Calu3 (cell line): ENCODE results near the gene SORCS1. TPM values are rescaled to one million over a fixed set of nuclear protein-coding genes. Genes with fewer than 3 reads are reported as not detected.

Source experiments
- BruUV-seq: library from RNA; stranded (reverse); fragments of 400-500 nt; replicated peaks from 2 replicates; lab custom pipeline; 2021; lab: Mats Ljungman, UMichigan
- CTCF ChIA-PET: fragments of 300-600 bp; sonication (Branson Sonifier 250); formaldehyde crosslinking; loops from one replicate; lab custom pipeline; 2022; ENCODE audit warnings: antibody characterized with exemption; lab: Charles Lee
- DNase-seq: peaks from one replicate; pipeline ENCODE4 v3.0.0; 2022
- H3K27ac Mint-ChIP-seq: one replicate; pipeline ENCODE4 v1.8.0; 2022; ENCODE audit warnings: mixed read lengths; ENCODE audit not compliant: unreplicated experiment
- H3K27me3 Mint-ChIP-seq: one replicate; pipeline ENCODE4 v1.8.0; 2022; ENCODE audit warnings: mixed read lengths; ENCODE audit not compliant: unreplicated experiment
- H3K36me3 Mint-ChIP-seq: one replicate; pipeline ENCODE4 v1.8.0; 2022; ENCODE audit warnings: mild to moderate bottlenecking, moderate library complexity, mixed read lengths; ENCODE audit not compliant: insufficient read depth, unreplicated experiment
- H3K4me1 Mint-ChIP-seq: one replicate; pipeline ENCODE4 v1.8.0; 2022; ENCODE audit warnings: mild to moderate bottlenecking, low read depth, mixed read lengths; ENCODE audit not compliant: unreplicated experiment
- H3K4me3 Mint-ChIP-seq: one replicate; pipeline ENCODE4 v1.8.0; 2022; ENCODE audit warnings: mild to moderate bottlenecking, low read depth, moderate library complexity, mixed read lengths; ENCODE audit not compliant: unreplicated experiment
- H3K9me3 Mint-ChIP-seq: one replicate; pipeline ENCODE4 v1.8.0; 2022; ENCODE audit warnings: low read depth, mixed read lengths; ENCODE audit not compliant: unreplicated experiment
- intact Hi-C: fragments of 100-400 bp; cut with micrococcal nuclease; formaldehyde crosslinking; loops from one replicate; pipeline ENCODE4 v1.10.0; 2022; ENCODE audit not compliant: unreplicated experiment
- total RNA-seq: library from RNA; stranded (reverse); gene quantifications from 2 replicates; pipeline ENCODE4 v1.2.3, GENCODE V29; 2022
- TF ChIP-seq, protein P1 (sequence below): fragments of 200-600 bp; IDR thresholded peaks from one replicate; pipeline ENCODE4 v1.8.0; 2022; ENCODE audit warnings: antibody characterized with exemption; ENCODE audit not compliant: unreplicated experiment

Gene SORCS1
- total RNA-seq, 1 experiment from 2014 or later = not detected

DNA sequence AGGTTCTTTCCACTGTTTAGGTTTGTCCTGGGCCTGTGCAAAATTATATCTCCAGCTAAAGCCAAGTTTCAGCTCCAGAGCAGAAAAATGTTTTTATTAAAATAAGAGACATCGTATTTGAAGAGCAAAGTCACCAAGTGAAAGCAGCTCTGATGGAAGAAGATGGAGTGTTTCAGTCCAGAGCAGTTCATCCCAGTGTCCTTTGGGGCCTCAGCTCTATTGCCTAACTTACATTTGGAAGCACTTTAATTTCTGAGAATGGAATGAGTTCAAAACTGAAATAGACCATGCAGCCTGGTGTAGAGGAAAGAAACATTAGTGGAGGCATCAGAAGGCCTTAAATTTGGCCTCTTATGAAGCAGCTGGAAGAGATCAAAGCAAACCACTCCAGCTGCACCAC lies 545.2 kb downstream of the SORCS1 start:
- CTCF ChIA-PET = no interaction called here

DNA sequence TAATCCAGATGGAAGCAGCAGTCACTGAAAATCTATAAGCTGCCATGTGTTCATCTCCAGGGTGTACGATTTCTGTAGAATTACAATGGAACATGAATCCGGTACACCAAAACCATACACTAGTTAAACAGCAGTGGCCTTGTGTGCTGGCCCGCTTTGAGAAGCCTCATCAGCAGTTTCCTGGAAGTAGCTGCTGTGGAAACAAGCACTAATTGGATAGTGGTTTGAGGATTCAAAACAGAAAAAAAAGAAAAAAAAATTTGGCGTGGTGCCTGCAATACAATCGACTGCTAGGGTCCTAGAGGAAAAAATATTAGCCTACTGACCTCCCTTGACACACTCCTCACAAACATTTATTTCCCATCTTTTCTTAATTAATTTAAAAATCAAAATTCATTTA lies 545.9 kb downstream of the SORCS1 start:
- Mint-ChIP-seq H3K4me3 (no peak overlapping the region), H3K36me3 (no peaks in the 10 kb centered on the region), H3K27me3 (no peaks in the 10 kb centered on the region), H3K9me3 (no peaks in the 10 kb centered on the region), H3K27ac (no peak overlapping the region), H3K4me1 (peaks cover 21% of the 10 kb centered on the region)
- intact Hi-C loops = no loop called here
- BruUV-seq = no TSS peak
- no peak for DNase-seq
- CTCF ChIA-PET = no interaction called here
- TF ChIP-seq, protein P1, sequence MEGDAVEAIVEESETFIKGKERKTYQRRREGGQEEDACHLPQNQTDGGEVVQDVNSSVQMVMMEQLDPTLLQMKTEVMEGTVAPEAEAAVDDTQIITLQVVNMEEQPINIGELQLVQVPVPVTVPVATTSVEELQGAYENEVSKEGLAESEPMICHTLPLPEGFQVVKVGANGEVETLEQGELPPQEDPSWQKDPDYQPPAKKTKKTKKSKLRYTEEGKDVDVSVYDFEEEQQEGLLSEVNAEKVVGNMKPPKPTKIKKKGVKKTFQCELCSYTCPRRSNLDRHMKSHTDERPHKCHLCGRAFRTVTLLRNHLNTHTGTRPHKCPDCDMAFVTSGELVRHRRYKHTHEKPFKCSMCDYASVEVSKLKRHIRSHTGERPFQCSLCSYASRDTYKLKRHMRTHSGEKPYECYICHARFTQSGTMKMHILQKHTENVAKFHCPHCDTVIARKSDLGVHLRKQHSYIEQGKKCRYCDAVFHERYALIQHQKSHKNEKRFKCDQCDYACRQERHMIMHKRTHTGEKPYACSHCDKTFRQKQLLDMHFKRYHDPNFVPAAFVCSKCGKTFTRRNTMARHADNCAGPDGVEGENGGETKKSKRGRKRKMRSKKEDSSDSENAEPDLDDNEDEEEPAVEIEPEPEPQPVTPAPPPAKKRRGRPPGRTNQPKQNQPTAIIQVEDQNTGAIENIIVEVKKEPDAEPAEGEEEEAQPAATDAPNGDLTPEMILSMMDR = no peak

More for the DNA sequence above, 545.2 kb downstream of the SORCS1 start:
- Mint-ChIP-seq H3K4me1 (peaks cover 14% of the 10 kb centered on the region), H3K4me3 (no peak overlapping the region), H3K9me3 (no peaks in the 10 kb centered on the region), H3K27ac (no peak overlapping the region), H3K36me3 (no peaks in the 10 kb centered on the region), H3K27me3 (no peaks in the 10 kb centered on the region)
- no peak for DNase-seq
- intact Hi-C loops = no loop called here
- TF ChIP-seq, protein P1 = no peak
- no TSS peak for BruUV-seq

DNA sequence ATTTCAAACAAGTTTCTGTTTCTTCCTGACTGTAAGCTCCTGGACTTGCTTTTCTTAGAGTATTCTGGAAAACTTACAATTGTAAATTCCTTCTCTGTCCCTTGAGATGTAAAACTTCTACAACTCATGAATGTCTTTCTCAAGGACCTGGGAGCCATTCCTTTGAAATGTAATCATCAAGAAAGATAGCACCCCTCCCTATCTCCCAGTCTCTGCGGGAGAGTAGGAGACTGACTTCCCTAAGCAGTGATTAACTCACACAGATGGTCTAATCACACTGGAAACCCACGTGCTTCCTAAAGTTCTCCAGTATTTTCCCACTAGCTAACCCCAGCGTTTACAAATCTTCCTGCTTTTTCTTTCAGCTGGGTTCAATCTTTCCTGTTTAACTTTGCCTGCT lies 549.4 kb downstream of the SORCS1 start:
- TF ChIP-seq, protein P1 = no peak
- intact Hi-C loops = no loop called here
- H3K27me3 Mint-ChIP-seq = no peaks in the 10 kb centered on the region
- H3K4me1 Mint-ChIP-seq = peaks cover 23% of the 10 kb centered on the region
- CTCF ChIA-PET = no interaction called here
- BruUV-seq = no TSS peak
- H3K27ac Mint-ChIP-seq = peak overlapping the region; percentile 37
- H3K4me3 Mint-ChIP-seq = no peak overlapping the region
- no peak for DNase-seq
- no peaks in the 10 kb centered on the region for H3K36me3 Mint-ChIP-seq
- H3K9me3 Mint-ChIP-seq = no peaks in the 10 kb centered on the region

DNA sequence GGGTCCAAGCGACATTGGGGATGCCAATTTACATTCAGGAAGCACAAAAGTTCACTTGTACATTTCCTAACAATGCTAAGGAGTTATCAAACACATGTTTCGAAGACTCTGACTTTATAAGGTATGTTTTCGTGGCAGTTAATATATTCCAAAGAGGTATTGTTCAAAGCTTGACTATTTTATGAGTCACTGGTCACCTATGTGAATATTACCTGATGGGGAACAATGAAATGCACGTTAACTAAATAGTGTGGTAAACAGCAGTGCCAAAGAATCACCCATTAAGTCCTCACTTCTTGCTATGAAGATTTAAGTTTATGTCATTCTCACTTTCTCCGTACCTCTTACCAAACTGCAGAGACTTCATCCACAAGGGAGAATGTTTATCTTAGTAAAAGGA lies 550.2 kb downstream of the SORCS1 start:
- TF ChIP-seq, protein P1 = no peak
- no peaks in the 10 kb centered on the region for H3K9me3 Mint-ChIP-seq
- H3K4me3 Mint-ChIP-seq = no peak overlapping the region
- intact Hi-C loops = loop anchor here (5.0 kb wide), 1 partner anchor 42 kb away; no protein-coding TSS in a partner anchor
- BruUV-seq = no TSS peak
- peak overlapping the region; percentile 37 for H3K27ac Mint-ChIP-seq
- H3K27me3 Mint-ChIP-seq = no peaks in the 10 kb centered on the region
- DNase-seq = no peak
- H3K4me1 Mint-ChIP-seq = peaks cover 30% of the 10 kb centered on the region
- H3K36me3 Mint-ChIP-seq = no peaks in the 10 kb centered on the region
- CTCF ChIA-PET = no interaction called here
